SK-N-DZ (cell line): Measurements from ENCODE around the gene UQCRHL.

Experiments used
- DNase-seq: peaks from one replicate; pipeline ENCODE4 v3.0.0-alpha.2; 2015; ENCODE audit warnings: low spot score

The UQCRHL gene

DNA sequence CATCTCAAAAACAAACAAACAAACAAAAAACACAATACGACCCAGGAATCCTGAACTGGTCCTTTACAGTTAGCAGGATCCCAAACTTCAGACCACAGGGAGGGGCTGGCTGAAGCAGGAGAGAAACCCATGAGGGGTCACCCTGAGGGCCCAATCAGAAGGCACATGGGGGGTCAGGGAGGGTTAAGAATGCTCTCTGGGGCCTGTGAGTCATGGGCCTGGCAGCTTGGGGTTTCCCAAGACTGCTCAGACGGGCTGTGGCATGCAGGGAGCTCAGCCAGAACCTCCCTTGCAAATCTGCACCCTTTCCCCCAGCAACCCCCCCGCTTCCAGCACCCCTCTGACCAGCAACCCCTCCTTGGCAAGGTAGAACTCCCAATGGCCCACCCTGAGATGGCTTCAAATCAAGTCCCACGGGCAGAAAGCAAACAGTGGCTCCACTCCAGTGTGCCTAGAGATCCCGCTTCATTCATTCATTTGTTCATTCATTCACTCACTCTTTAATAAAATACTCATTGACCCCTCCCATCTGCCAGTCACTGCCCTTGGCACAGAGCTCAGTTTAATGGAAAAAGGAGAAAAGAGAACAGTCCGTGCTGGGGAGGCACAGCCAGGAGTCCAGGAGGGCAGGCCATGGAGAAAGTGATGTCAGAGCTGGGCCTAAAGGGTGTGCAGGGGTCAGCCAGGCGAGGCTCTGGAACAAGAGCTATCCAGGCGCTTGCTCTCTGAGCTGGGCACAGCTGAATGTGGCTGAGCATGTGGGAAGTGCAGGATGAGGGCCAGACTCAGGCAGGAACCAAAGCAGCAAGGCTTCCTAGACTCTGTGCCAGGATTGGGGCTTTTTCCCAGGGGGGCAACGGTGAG is 8.2 kb downstream of the UQCRHL start:
- no peak for DNase-seq

DNA sequence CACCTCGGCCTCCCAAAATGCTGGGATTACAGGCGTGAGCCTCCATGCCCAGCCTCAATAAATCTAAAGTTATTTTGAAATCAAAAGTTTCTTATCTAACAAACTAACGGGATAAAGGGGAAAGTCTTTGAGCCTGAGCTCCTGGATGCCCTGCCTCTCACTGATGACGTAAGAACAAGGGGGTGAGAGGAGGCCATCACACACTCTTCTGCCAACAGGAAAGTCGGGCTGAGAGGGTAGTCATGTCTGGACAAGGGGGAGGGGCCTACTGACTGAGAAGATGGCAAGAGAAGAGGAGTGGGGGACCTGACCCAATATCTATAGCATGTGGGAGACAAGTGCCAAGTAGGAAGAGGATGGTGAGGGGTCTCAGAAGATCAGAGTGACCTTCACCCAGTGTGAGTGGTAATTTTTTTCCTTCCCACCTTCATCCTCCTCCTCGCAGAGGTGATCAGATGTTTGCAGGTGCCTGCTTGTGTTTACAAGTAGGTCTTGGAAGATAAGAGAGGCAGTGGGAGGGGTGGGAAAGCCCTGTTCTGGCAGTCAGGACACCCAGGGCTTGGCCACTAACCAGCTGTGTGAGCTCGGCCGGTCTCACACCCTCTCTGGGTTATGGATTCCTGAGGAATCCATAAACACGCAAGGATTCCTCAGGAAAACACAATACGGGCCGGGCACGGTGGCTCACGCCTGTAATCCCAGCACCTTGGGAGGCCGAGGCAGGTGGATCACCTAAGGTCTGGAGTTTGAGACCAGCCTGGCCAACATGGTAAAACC is 9.6 kb downstream of the UQCRHL start:
- no peak for DNase-seq

DNA sequence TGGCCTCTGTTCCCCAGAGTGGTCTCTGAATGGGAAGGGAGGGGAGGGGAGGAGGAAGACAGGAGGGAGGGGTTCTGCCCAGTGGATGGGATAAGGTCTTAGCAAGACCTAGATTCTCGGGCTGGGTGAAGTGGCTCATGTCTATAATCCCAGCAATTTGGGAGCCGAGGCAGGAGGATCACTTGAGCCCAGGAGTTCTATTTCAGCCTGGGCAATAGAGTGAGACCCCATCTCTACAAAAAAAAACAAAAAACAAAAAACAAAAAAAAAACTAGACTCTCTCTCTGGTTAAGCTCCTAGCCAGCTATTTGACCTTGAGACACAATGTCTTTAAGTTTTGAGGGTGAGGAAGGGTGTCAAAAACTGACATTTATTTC is 11.4 kb downstream of the UQCRHL start:
- no peak for DNase-seq

DNA sequence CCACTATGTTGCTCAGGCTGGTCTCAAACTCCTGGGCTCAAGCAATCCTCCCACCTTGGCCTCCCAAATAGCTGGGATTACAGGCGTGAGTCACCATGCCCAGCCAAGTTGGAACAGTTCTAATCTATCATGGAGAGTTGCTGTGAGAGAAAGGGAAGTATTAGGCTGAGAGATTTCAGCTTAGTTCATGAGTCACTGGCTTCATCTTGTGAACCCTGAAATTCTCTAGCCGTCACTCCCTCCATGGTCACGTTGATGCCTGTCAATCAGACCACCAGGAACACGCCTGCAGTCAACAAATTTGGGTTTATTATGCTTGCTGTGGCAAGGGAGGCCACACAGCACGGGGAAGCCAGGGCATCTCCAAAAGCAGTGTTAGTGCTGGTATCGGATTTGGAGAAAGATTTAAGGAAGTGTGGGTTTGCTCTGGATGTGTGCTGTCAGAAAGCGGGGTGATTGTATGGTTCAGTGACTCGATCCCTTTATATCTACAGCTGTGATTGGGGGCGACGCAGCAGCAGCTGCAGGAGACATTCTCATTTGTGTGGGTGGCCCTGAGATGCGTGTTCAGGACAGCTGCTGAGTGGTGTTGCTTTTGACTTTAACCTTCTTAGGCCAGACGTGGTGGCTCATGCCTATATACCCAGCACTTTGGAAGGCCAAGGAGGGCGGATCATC is 18.7 kb downstream of the UQCRHL start:
- no peak for DNase-seq

DNA sequence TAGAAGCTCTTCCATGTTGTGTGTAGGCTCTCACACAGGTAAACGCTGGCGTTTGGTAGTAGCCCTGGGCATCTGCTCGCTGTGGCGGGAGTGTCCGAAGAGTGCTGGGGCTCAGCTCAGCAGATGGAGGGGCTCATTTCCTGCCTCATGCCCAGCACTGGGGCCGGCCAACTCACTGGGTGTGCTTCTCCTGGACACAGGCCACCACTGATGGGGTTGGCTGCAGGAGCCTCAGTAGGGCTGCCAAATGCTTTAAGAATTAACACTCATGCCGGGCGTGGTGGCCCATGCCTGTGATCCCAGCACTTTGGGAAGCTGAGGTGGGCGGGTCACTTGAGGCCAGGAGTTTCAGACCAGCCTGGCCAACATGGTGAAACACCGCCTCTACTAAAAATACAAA is 20.9 kb downstream of the UQCRHL start:
- no peak for DNase-seq

DNA sequence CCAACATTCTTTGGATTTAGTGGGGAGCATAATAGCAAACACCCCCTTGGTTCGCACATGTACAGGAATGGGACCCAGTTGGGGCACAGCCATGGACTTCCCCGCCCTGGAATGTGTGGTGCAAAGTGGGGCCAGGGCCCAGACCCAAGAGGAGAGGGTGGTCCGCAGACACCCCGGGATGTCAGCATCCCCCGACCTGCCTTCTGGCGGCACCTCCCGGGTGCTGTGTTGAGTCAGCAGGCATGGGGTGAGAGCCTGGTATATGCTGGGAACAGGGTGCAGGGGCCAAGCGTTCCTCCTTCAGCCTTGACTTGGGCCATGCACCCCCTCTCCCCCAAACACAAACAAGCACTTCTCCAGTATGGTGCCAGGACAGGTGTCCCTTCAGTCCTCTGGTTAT is 21.8 kb downstream of the UQCRHL start:
- no peak for DNase-seq

DNA sequence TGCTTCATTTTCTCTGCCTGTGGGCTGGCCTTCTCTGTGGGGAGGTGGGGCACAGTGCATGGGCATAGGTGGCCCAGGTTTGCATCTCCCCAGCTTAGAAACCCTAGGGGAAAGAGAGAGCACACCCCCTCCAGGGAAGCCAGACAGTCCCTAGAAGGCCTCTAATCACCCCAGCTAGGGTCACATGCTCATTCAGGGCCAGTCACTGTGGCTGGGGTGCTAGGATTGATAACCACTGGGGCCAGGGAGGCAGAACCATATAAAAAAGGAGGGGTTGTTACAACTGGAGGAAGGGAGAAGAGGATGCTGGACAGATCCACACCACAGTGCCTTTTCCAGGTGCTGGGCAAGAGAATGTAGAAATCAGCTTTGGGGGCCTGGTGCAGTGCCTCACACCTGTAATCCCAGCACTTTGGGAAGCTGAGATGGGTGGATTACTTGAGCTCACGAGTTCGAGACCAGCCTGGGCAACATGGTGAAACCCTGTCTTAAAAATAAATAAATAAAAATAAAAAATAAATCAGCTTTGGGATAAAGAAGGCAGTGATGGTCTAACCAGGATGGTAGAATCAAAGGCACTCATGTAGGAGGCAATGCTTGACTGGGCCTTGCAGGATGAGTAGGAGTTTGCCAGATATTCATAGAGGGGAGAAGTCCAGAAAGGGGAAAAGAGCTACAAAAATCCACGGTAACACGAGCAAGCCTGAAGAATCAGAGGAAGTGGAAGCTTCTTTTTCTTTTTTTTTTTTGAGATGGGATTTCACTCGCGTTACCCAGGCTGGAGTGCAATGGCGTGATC is 29.3 kb downstream of the UQCRHL start:
- DNase-seq: no peak

DNA sequence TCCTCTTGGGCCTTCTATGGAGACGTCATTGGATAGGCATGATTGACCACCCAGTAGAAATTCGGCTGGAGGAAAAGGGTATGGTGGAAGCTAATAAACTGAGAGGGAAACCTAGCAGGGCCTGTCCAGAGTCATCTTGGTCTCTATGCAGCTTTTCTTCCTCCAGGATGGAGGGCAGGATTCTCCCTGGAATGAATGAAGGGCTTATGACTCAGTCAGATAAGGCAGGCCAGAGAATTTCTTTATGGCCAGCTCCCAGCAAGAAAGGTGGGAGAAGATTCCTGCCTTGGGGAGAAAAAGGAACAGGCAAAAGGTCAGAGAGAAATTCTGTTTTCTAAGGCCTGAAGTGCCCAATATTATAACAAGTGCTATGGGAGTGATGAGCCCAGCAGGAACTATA is 31.7 kb downstream of the UQCRHL start:
- no peak for DNase-seq

DNA sequence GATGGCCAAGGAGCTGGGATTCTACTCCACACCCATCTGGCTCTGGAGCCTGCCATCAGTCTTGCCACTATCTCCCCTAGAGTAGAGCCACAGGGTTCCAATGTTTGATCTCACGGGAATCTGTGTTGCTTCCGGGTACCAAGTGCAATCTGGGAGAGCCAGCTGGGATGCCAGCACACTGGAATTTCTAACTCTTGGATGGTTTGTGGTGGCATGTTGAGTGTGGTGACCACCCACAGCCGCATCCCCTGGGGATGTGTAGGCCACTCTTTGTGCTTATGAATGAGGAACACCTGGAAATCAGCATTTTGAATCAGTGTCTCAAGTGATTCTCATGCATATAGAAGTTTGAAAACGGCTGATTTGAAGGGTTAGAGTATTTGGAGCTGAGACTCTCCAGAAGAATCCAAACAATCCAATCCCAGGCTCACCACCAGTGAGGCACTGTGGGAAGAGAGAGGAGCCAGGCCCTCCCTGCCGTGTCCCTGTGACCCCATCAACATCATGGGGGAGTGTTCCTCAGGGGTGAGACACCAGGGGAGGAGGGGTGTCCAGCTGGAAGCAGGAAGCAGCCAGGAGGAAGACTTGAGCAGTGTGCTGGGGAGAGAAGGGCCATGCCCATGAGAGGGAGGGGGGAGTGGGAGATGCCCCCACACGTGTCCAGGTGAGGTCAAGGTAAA is 35.5 kb downstream of the UQCRHL start:
- no peak for DNase-seq

DNA sequence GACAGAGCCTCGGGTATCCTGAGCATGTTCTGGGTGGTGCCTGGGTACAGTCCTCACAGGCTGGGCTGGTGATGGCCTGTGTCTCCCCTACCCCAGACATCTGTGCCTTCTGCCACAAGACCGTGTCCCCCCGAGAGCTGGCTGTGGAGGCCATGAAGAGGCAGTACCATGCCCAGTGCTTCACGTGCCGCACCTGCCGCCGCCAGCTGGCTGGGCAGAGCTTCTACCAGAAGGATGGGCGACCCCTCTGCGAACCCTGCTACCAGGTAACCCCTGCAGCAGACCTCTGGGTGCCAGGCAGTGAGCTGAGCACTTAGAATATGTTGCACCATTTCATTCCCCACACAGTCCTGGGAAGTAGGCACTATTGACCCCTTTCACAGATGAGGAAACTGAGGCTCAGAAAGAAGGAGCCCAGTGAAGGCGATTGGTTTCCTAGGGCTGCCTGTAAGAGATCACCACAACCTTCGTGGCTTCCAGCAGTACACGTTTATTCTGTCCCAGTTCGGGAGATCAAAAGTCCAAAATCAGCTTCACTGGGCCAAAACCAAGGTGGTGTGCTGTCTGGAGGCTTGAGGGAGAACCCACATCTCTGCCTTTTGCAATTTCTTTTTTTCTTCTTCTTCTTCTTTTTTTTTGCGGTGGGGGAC is 37.0 kb downstream of the UQCRHL start:
- no peak for DNase-seq

DNA sequence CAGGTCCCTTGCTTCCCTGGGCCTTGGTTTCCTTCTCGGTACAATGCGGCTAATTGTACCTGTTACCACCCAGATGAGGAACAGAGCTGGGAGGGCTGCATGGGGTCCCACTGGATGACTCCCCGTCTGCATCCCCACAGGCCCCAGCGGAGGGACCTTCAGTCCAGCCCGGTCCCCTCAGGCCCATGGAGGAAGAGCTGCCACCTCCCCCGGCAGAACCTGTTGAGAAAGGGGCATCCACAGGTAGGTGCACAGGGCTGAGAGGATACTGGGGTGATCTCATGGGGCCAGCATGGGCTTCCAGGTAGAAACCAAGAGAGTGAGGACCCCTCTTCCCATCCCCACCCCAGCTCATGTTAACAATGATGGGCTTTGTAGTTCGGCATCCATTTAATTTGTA is 39.1 kb downstream of the UQCRHL start:
- no peak for DNase-seq

DNA sequence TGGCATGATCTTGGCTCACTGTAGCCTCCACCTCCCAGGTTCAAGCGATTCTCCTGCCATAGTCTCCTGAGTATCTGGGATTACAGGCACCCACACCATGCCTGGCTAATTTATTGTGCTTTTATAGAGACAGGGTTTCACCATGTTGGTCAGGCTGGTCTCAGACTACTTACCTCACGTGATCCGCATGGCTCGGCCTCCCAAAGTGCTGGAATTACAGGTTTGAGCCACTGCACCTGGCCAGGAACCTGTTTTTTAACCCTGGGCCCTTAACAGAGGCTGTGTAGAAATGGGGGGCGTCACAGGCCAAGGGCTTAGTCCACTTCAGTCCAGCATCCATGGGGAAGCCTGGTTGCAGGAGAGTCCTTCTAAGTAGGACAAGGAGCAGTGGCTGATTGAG is 39.5 kb downstream of the UQCRHL start:
- DNase-seq: no peak

DNA sequence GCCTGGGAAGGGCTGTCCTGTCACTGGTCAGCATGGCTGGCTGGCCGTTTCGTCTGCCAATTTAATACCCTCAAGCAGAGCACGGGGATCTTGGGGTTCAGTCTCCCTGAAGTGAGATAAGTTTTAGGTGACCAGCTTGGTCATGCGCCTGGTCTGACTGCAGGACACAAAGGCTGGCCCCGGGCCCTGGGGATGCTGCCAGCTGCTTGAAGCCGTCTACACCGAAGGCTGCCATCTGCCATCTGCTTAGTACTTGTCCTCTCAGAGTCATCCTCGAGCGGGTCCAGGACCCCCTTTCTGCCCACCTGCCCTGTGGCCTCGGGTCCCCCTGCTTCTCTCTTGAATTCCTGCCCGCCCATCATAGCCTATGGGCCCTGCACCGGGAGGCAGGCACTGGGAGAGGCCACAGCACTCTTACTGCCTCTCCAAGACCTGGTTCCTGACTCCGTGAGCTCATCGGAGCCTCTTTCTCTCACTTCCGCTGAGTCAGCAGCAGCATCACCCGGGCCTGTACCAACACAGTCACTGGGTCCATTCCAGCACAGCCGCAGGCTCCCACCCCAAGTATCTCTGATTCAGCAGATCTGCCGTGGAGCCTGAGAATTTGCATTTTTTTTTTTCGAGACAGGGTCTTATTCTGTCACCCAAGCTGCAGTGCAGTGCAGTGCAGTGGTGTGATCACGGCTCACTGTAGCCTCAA is 41.8 kb downstream of the UQCRHL start:
- no peak for DNase-seq

DNA sequence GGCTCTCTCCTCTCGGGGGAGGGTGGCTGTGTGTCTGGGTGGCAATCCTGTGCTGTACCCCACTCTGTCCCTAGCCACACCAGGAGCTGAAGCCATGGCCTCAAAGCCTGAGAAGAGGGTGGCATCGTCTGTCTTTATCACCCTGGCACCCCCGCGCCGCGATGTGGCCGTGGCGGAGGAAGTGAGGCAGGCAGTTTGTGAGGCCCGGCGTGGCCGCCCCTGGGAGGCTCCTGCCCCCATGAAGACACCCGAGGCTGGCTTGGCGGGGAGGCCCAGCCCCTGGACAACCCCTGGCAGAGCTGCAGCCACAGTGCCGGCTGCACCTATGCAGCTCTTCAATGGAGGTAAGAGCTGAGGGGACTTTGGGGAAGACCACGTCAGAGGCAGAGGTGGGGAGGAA is 42.6 kb downstream of the UQCRHL start:
- DNase-seq: no peak

DNA sequence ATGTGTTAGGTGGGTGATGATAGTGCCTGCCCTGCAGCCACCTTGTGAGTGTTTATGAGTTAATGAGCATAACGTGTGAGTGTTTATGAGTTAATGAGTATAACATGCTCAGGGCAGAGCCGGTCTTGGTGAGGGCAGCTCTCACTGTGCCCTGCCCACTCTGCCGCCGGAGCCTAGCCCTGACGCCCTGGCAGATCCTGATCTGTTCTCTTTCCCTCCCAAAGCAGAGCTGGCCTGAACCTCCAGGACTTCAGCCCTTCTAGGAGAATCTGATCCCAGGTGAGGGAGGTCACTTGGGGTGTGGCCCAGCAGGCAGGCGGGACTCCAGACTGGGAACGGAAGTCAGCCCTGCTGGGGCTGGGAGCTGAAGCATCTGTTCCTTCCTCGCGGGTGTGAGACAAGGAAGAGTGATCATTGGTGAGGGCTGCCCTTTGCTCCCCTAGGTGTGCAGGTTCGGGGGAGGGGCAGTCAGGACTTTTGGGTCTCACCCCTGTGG is 43.1 kb downstream of the UQCRHL start:
- no peak for DNase-seq

DNA sequence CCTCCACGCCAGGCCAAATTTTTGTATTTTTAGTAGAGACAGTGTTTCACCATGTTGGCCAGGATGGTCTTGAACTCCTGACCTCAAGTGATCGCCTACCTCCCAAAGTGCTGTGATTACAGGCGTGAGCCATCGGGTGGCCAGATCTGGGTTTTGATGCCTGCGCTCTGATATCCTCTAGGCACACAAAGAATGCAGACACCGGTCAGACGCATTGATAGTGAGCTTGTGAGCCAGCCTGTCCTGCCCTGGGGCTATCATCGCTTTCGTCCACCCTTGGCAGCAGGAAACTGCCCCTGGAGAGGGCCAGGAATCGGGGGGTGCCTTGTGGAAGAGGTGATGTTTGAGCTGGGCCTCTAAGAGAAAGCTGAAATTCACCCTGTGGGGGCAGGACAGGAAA is 44.9 kb downstream of the UQCRHL start:
- no peak for DNase-seq

DNA sequence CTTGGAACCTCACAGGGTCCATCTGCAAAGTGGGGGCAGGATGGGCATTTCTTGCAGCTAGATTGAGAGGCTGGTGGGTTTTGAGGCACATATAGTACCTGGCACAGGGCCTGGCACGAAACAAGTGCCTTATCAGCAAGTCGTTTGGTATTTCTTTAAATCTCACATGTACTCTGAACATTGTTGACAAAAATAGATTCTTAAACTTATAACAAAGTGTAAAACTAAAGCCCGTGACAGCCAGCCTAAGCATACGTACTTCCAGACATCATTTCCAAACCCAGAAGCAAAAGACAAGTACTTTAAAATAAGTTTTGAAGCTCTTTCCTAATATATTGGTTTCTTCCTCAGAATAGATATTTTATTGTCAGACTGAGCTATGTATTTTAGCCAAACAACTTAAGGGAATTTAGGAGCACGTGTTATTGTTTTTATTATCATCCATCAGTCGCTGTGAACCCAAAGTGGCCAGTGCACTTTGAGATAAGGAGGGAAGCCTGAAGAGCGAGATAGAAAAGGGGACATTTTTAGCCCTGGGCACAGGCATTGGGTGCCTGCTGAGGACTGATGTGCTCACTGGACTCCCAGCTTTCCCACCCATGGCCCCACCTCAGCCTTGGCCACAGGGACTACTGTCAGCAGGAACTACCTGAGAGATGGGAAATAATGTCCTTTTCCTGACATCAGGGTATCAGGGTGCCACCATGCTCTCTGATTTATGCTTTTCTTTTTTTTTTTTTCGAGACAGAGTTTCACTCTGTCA is 45.9 kb downstream of the UQCRHL start:
- DNase-seq: no peak

DNA sequence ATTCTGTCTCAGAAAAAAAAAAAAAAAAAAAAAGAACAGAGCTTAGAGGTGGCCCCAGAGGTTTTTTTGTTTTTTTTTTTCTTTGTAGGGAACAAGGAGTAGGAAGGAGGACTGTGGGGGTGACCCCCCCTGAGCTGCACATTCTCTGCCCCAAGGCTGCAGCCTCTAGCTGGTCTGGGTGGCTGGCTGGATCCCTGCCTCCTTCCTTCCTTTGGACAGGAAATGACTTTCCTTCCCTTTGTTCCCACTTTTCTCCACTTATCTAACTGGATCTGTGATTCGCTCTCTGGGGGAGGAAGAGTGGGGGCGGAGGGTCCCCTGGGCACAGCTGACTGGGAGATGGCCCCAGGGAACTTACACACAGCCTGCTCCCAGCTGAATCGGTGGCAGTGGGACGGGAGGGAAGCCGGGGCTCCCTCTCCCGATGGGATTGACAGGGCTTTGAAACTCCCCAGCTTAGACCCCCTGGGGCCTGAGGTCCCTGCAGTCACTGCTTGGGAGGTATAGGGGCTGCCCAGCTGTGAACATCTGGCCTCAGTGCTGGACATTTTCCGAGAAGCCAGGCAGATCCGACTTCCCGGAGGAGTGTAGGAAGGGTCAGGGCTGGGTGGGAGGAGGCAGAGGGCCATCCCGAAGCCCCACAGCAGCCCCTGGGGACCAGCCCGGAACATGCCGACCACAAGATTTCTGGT is 46.8 kb downstream of the UQCRHL start:
- DNase-seq: no peak
